Choroid plexus epithelial cell (primary cell): Measurements from ENCODE around the gene TMEM271.
"Not testable (repeated sequence)": the region's sequence is repeated elsewhere in the genome, so short reads cannot be mapped to it uniquely, and the experiment has no call there.

Experiments
- DNase-seq: peaks from one replicate; pipeline ENCODE4 v3.0.0-alpha.2; 2010; ENCODE audit warnings: low read depth
- H3K4me3 ChIP-seq: 2 replicates; pipeline ENCODE4 v1.5.1; 2011; ENCODE audit warnings: low read depth, mild to moderate bottlenecking, control low read depth, low read length, moderate library complexity
- TF ChIP-seq, protein P1 (sequence below): conservative IDR thresholded peaks from 2 replicates; pipeline ENCODE4 v1.5.1; 2011; ENCODE audit warnings: low read depth, mild to moderate bottlenecking, control low read depth, inconsistent platforms, low read length, moderate library complexity

The TMEM271 gene

DNA sequence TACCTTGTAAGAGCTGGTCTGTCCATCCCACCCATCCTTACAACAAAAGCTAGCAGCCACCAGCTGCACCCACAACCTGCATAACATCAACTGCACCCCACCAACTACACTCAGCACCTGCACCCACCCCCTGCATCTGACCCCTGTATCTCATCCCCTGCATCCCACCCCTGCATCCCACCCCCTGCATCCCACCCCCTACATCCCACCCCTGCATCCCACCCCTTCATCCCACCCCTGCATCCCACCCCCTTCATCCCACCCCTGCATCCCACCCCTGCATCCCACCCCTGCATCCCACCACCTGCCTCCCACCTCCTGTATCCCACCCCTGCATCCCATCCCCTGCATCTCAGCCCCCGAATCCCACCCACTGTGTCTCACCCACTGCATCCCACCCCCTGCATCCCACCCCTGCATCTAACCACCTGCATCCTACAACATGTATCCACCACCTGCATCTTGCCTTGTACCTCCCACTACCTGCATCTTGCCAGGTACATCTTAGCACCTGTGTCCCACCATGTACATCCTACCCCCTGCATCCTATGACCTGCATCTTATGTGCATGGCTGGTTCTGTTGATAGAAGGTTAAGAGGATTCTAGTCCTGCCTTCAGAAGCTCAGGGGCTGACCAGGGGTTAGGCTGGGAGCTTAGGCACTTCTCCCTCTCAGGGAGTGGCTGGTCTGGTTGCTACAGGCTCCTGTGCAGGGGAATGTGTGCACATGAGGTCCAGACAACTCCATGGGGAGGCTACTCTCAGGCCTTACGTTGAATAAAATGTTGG, 9.4 kb downstream of the TMEM271 start:
- TF ChIP-seq, protein P1, sequence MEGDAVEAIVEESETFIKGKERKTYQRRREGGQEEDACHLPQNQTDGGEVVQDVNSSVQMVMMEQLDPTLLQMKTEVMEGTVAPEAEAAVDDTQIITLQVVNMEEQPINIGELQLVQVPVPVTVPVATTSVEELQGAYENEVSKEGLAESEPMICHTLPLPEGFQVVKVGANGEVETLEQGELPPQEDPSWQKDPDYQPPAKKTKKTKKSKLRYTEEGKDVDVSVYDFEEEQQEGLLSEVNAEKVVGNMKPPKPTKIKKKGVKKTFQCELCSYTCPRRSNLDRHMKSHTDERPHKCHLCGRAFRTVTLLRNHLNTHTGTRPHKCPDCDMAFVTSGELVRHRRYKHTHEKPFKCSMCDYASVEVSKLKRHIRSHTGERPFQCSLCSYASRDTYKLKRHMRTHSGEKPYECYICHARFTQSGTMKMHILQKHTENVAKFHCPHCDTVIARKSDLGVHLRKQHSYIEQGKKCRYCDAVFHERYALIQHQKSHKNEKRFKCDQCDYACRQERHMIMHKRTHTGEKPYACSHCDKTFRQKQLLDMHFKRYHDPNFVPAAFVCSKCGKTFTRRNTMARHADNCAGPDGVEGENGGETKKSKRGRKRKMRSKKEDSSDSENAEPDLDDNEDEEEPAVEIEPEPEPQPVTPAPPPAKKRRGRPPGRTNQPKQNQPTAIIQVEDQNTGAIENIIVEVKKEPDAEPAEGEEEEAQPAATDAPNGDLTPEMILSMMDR = no peak
- no peak for DNase-seq
- H3K4me3 ChIP-seq = no peak overlapping the region

DNA sequence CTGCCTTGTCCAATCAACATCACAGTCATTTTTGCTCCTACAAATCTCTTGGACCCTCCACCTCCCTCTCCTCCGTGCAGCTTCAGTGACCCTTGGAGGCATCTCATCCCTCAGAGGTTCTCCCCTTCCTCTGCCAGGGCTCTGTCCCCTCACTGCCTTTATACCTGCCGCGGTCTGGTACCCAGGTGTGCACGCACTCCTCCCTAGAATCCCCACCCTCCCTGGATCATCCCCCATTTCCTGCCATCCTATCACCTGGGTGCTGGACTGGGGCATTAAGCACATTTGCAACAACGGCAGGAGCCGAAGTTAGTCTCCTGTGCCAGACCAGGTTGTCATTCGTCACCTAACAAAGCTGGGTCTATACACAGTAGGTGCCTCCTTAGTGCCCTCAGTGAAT, 10.1 kb downstream of the TMEM271 start:
- no peak for DNase-seq
- no peak overlapping the region for H3K4me3 ChIP-seq
- TF ChIP-seq, protein P1 = no peak

DNA sequence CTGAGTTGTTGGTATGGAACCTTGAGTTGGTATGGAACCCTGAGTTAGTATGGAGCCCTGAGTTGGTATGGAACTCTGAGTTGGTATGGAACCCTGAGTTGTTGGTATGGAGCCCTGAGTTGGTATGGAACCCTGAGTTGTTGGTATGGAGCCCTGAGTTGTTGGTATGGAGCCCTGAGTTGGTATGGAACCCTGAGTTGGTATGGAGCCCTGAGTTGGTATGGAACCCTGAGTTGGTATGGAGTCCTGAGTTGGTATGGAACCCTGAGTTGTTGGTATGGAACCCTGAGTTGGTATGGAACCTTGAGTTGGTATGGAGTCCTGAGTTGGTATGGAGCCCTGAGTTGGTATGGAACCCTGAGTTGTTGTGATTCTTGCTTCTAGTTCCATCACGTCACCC, 10.5 kb downstream of the TMEM271 start:
- DNase-seq, H3K4me3 ChIP-seq: not testable (repeated sequence)

DNA sequence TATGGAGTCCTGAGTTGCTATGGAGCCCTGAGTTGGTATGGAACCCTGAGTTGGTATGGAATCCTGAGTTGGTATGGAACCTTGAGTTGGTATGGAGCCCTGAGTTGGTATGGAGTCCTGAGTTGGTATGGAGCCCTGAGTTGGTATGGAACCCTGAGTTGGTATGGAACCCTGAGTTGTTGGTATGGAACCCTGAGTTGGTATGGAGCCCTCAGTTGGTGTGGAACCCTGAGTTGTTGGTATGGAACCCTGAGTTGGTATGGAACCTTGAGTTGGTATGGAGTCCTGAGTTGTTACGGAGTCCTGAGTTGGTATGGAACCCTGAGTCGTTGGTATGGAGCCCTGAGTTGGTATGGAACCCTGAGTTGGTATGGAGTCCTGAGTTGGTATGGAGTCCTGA, 13.6 kb downstream of the TMEM271 start:
- H3K4me3 ChIP-seq, DNase-seq: not testable (repeated sequence)

DNA sequence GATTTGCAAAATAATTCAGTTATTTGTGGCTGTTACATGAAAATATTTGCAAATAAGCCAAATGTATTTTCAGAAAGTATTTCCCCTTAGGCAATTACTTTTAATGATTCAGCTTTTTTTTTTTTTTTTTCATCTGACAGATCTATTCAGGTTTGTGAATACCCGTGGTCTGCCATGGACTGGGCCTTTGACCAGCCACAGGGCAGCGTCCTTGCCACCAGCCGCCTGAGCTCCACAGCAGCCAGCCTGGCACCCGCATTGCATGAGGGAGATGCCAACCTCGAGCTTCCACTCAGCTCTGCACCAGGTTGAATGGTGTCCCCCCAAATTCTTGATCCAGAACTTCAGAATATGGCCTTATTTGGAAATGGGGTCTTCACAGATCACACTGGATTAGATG, 14.7 kb downstream of the TMEM271 start:
- no peak for DNase-seq
- H3K4me3 ChIP-seq = no peak overlapping the region
- TF ChIP-seq, protein P1 = no peak

DNA sequence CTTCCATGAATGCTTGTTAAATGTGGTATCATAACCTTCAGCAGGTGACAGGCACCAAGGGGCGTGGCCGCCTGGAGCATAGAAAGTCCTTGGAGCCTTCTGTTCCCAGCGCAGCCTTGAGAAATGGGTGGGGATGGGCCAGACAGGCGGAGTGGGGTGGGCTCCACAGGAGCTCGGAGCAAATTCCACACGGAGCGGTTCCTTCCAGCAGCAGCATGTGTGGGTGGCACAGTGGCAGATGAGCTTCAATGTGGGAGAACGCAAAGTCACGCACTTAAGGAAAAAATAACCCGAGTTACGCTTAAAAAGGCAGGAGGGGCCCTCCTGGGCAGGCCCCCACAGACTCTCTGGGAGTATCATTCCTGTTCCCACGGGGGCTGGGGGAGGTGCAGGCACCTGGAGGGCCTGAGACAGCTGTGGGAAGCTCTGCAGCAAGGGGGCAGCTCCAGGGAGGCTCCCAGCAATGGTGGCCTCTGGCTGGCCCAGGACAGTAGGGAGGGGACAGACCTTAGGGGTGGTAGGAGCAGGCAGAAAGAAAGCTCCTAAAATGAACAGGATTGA, 15.3 kb downstream of the TMEM271 start:
- DNase-seq = no peak
- H3K4me3 ChIP-seq = no peak overlapping the region
- TF ChIP-seq, protein P1 = no peak

DNA sequence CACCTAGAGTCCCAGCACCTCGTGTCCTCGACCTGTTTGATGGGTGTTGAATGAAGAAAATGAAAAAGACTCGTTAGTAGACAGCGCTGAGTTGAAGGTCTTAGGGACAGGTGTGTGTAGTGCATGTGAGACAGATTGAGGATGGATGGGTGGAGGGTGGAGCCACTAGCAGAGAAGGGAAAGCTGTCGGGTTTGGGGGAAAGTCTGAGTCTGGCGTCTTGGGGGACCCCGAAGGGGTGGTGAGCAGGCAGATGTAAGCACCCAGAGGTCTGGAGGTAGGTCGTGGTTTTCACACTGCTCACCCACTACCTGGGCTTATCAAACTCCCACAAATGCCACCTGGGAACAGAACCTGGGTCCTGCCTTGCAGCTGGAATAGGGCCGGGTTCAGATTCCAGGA, 16.0 kb downstream of the TMEM271 start:
- no peak overlapping the region for H3K4me3 ChIP-seq
- TF ChIP-seq, protein P1 = no peak
- no peak for DNase-seq

DNA sequence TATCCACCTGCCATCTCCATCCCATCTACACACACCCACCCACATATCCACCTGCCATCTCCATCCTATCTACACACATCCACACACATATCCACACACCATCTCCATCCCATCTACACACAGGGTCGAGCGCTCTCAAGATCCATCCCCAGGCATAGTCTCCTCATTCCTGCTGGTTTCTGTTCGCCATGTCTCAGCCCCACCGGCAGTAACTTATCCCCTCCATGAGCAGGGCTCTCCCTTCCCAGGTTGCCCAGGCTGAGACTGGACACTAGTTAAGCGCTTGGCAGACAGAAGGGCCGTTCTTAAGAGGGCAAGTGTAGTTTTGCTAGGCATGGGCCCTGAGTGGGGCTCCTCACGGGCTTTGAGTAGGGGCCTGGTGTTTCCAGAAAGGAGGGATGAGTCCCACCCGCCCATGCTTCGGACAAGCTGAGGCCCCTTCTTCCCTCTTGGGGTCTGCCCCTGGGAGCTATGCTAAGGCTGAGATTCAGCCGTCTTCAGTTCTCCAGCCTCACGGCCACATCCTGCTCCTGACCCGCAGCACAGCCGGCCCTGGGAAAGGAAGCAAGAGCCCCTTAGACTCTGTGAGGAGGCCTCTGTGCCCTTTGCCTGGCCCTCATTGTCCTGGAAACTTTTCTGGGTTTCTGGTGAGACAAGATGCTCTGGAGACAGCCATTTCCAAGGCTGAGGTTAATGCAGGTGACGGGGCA, 20.4 kb downstream of the TMEM271 start:
- H3K4me3 ChIP-seq = no peak overlapping the region
- TF ChIP-seq, protein P1 = no peak
- DNase-seq = no peak

DNA sequence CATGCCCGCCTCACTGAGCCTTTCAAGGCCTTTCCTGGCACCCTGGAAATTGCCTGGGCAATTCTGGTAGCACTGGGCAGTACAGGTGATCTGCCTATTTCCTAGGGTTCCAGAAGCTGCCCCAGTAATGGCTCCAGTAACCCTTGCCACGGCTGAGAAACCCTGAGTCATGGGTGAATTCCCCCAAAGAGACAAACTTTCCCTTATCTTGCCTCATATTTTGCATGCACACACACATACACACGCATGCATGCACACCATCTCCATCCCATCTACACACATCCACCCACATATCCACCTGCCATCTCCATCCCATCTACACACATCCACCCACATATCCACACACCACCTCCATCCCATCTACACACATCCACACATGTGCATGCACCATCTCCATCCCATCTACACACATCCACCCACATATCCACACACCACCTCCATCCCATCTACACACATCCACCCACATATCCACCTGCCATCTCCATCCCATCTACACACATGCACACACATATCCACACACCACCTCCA, 21.2 kb downstream of the TMEM271 start:
- not testable (repeated sequence) for DNase-seq

More for the DNA sequence above, 21.2 kb downstream of the TMEM271 start:
- not testable (repeated sequence) for H3K4me3 ChIP-seq
